Measurements from ENCODE around the gene RRP9.

RRP9 gene

GRCh38 chr3:51897391-51897790 is 44.3 kb downstream of the RRP9 start:
- in situ Hi-C loops (cut with HindIII; ENCODE audit: low sequenced_read_pairs): no loop called here
- TF ChIP-seq CTCF (IDR thresholded peaks at IDR 0.05; ENCODE audit: low read depth, low read length, missing control alignments): no peak
- no peak overlapping the region for H3K4me3 ChIP-seq (ENCODE audit: low read depth, low read length)
- DNase-seq (ENCODE audit: low read depth): no peak

GRCh38 chr3:51896607-51897305 is 44.9 kb downstream of the RRP9 start:
- no peak overlapping the region for H3K4me3 ChIP-seq (ENCODE audit: low read depth, low read length)
- DNase-seq (ENCODE audit: low read depth): no peak
- no peak for TF ChIP-seq CTCF (IDR thresholded peaks at IDR 0.05; ENCODE audit: low read depth, low read length, missing control alignments)
- in situ Hi-C loops (cut with HindIII; ENCODE audit: low sequenced_read_pairs): no loop called here

GRCh38 chr3:51894939-51895338 is 46.8 kb downstream of the RRP9 start:
- in situ Hi-C loops (cut with HindIII; ENCODE audit: low sequenced_read_pairs): loop anchor here (5.0 kb wide), 1 partner anchor 58 kb away; no protein-coding TSS in a partner anchor
- H3K4me3 ChIP-seq (ENCODE audit: low read depth, low read length): no peak overlapping the region
- TF ChIP-seq CTCF (IDR thresholded peaks at IDR 0.05; ENCODE audit: low read depth, low read length, missing control alignments): no peak
- no peak for DNase-seq (ENCODE audit: low read depth)

- no peak overlapping the region for H3K4me3 ChIP-seq (ENCODE audit: low read depth, low read length)
- no peak for TF ChIP-seq CTCF (IDR thresholded peaks at IDR 0.05; ENCODE audit: low read depth, low read length, missing control alignments)
- no peak for DNase-seq (ENCODE audit: low read depth)
- in situ Hi-C loops (cut with HindIII; ENCODE audit: low sequenced_read_pairs): loop anchor here (5.0 kb wide), 1 partner anchor 57 kb away; no protein-coding TSS in a partner anchor
These were observed 47.3 kb downstream of the RRP9 start for GRCh38 chr3:51894391-51894790.

- TF ChIP-seq CTCF (IDR thresholded peaks at IDR 0.05; ENCODE audit: low read depth, low read length, missing control alignments): no peak
- no peak for DNase-seq (ENCODE audit: low read depth)
- H3K4me3 ChIP-seq (ENCODE audit: low read depth, low read length): no peak overlapping the region
- in situ Hi-C loops (cut with HindIII; ENCODE audit: low sequenced_read_pairs): loop anchor here (5.0 kb wide), 1 partner anchor 54 kb away; no protein-coding TSS in a partner anchor
These were observed 50.3 kb downstream of the RRP9 start for GRCh38 chr3:51891242-51892039.

GRCh38 chr3:51888463-51889105 is 53.1 kb downstream of the RRP9 start:
- no peak for DNase-seq (ENCODE audit: low read depth)
- H3K4me3 ChIP-seq (ENCODE audit: low read depth, low read length): no peak overlapping the region
- no peak for TF ChIP-seq CTCF (IDR thresholded peaks at IDR 0.05; ENCODE audit: low read depth, low read length, missing control alignments)
- in situ Hi-C loops (cut with HindIII; ENCODE audit: low sequenced_read_pairs): no loop called here

Measured in astrocyte of the cerebellum (primary cell).